GM12878 (cell line): ENCODE results near the gene ADAMTS14. TPM values are rescaled to one million over a fixed set of nuclear protein-coding genes. Genes with fewer than 3 reads are reported as not detected.

Experiments used
- ATAC-seq: fragments of 200-7000 bp; cut with Tn5 transposase; 3 replicates; pipeline ENCODE4 v1.9.1; 2020; ENCODE audit warnings: mild to moderate bottlenecking, moderate library complexity
- BruUV-seq: library from RNA; stranded (reverse); fragments of 400-500 nt; replicated peaks from 2 replicates; lab custom pipeline; 2021; lab: Mats Ljungman, UMichigan
- CTCF ChIA-PET: fragments of 300-600 bp; sonication (Branson Sonifier 250); formaldehyde crosslinking; extraction: SDS; loops from one replicate; lab custom pipeline; 2021; ENCODE audit warnings: inconsistent platforms; lab: Yijun Ruan, JAX
- POLR2A ChIA-PET: fragments of 350-600 bp; formaldehyde crosslinking; extraction: SDS; loops from one replicate; lab custom pipeline; 2021; ENCODE audit warnings: inconsistent platforms; lab: Charles Lee
- RAD21 ChIA-PET: fragments of 300-600 bp; sonication (Branson Sonifier 250); formaldehyde crosslinking; loops from one replicate; lab custom pipeline; 2023; ENCODE audit warnings: antibody characterized with exemption; ENCODE audit not compliant: unreplicated experiment; lab: Charles Lee
- SMC1A ChIA-PET: fragments of 300-600 bp; sonication (Branson Sonifier 250); formaldehyde crosslinking; loops from one replicate; lab custom pipeline; 2023; ENCODE audit not compliant: unreplicated experiment, uncharacterized antibody; lab: Charles Lee
- DNase-seq: peaks from one replicate; pipeline ENCODE4 v3.0.0-alpha.2; 2011; ENCODE audit warnings: low read depth, low spot score
- FAIRE-seq: peaks from 3 replicates; lab custom pipeline; 2011; peaks lifted over from hg19 to GRCh38; lab: Jason Lieb, UNC
- H2AFZ ChIP-seq: 2 replicates; pipeline ENCODE4 v1.6.0; 2011; ENCODE audit warnings: low read depth, low read length, control low read depth; ENCODE audit not compliant: control insufficient read depth
- H3K27ac ChIP-seq: 2 replicates; pipeline ENCODE4 v1.5.1; 2011; ENCODE audit warnings: control low read depth; ENCODE audit not compliant: control insufficient read depth, insufficient read depth
- H3K27me3 ChIP-seq, 2 experiments: replicated peaks in 1 of 2; 2 replicates each; pipeline versions ENCODE4 v1.6.0 to v1.6.1; 2011; ENCODE audit warnings: low read length in 1 of 2; ENCODE audit not compliant: control insufficient read depth in 2 of 2, insufficient read depth in 2 of 2
- H3K36me3 ChIP-seq, 2 experiments: 2 replicates each; pipeline ENCODE4 v1.5.1; 2011; ENCODE audit warnings: low read length in 1 of 2; ENCODE audit not compliant: control insufficient read depth in 2 of 2, insufficient read depth in 2 of 2
- H3K4me1 ChIP-seq: 2 replicates; pipeline ENCODE4 v1.6.1; 2011; ENCODE audit warnings: mild to moderate bottlenecking, low read length, moderate library complexity, mixed read lengths; ENCODE audit not compliant: control insufficient read depth, insufficient read depth
- H3K4me2 ChIP-seq: 2 replicates; pipeline ENCODE4 v1.6.0; 2011; ENCODE audit warnings: control low read depth; ENCODE audit not compliant: control insufficient read depth, insufficient read depth
- H3K4me3 ChIP-seq: fragments of 200-600 bp; sonication (generic); 2 replicates; pipeline ENCODE4 v1.5.1; 2016
- H3K79me2 ChIP-seq: 2 replicates; pipeline ENCODE4 v1.6.0; 2011; ENCODE audit warnings: low read length; ENCODE audit not compliant: control insufficient read depth, insufficient read depth
- H3K9ac ChIP-seq: 2 replicates; pipeline ENCODE4 v1.8.0; 2011; ENCODE audit warnings: low read length, control low read depth, mixed read lengths; ENCODE audit not compliant: control insufficient read depth, insufficient read depth
- H3K9me3 ChIP-seq: replicated peaks from 3 replicates; pipeline ENCODE4 v1.5.1; 2011; ENCODE audit warnings: mild to moderate bottlenecking, low read length; ENCODE audit not compliant: control insufficient read depth, insufficient read depth
- H4K20me1 ChIP-seq: 2 replicates; pipeline ENCODE4 v1.6.0; 2011; ENCODE audit not compliant: control insufficient read depth, insufficient read depth
- BRCA1 ChIP-seq: IDR thresholded peaks from 2 replicates; pipeline ENCODE4 v1.6.1; 2011; ENCODE audit warnings: low read depth, low read length, improper control_type of control experiment
- CHD2 ChIP-seq: IDR thresholded peaks from 2 replicates; pipeline ENCODE4 v1.6.1; 2011; ENCODE audit warnings: low read depth, low read length, improper control_type of control experiment, borderline replicate concordance
- CHD4 ChIP-seq: fragments of 200-600 bp; sonication (generic); IDR thresholded peaks from 2 replicates; pipeline ENCODE4 v1.6.1; 2016; ENCODE audit warnings: mild to moderate bottlenecking
- IKZF2 ChIP-seq, 2 experiments: fragments of 450-650 bp; IDR thresholded peaks; 2 replicates each; pipeline ENCODE4 v1.6.1; 2017; ENCODE audit warnings: mild to moderate bottlenecking in 2 of 2, moderate library complexity in 2 of 2
- KDM1A ChIP-seq: fragments of 200-600 bp; sonication (generic); IDR thresholded peaks from 2 replicates; pipeline ENCODE4 v1.6.1; 2016; ENCODE audit warnings: borderline replicate concordance
- KLF5 ChIP-seq: fragments of 450-650 bp; IDR thresholded peaks from 2 replicates; pipeline ENCODE4 v1.6.1; 2014; ENCODE audit warnings: mild to moderate bottlenecking; ENCODE audit not compliant: partially characterized antibody
- LARP7 ChIP-seq: fragments of 450-650 bp; IDR thresholded peaks from 2 replicates; pipeline ENCODE4 v1.6.1; 2017; ENCODE audit warnings: mild to moderate bottlenecking
- MAX ChIP-seq: IDR thresholded peaks from 2 replicates; pipeline ENCODE4 v1.6.1; 2012; ENCODE audit warnings: low read depth, low read length, improper control_type of control experiment
- NFYA ChIP-seq: IDR thresholded peaks from 2 replicates; pipeline ENCODE4 v1.6.1; 2011; ENCODE audit warnings: low read depth, mild to moderate bottlenecking, low read length, improper control_type of control experiment, borderline replicate concordance
- NFYB ChIP-seq: IDR thresholded peaks from 2 replicates; pipeline ENCODE4 v1.6.1; 2011; ENCODE audit warnings: low read depth, mild to moderate bottlenecking, low read length, improper control_type of control experiment, moderate library complexity; ENCODE audit not compliant: insufficient read depth
- POU2F2 ChIP-seq: IDR thresholded peaks from 3 replicates; pipeline ENCODE4 v1.6.1; 2011; ENCODE audit warnings: low read depth, mild to moderate bottlenecking, low read length, borderline replicate concordance
- SUZ12 ChIP-seq: fragments of 200-600 bp; sonication (generic); IDR thresholded peaks from one replicate; pipeline ENCODE4 v1.6.1; 2018; ENCODE audit warnings: antibody characterized with exemption, mild to moderate bottlenecking; ENCODE audit not compliant: unreplicated experiment
- ZBED1 ChIP-seq: IDR thresholded peaks from 2 replicates; pipeline ENCODE4 v1.6.1; 2016; ENCODE audit warnings: borderline replicate concordance
- WGBS: methylation state at CpG from one replicate; pipeline ENCODE4 v1.1.6; 2016; ENCODE audit warnings: low lambda C conversion rate; ENCODE audit not compliant: insufficient replicate concordance, insufficient coverage; ENCODE audit errors: missing lambda C conversion rate; 5-methylcytosine and 5-hydroxymethylcytosine counted together
- in situ Hi-C: fragments of 300-500 bp; cut with MboI; formaldehyde crosslinking; loops from 9 replicates; pipeline ENCODE4 v1.14.3; 2018; ENCODE audit warnings: mixed read lengths
- intact Hi-C: fragments of 100-400 bp; cut with micrococcal nuclease; formaldehyde crosslinking; loops from one replicate; pipeline ENCODE4 v1.14.2; 2022; ENCODE audit not compliant: unreplicated experiment
- polyA plus RNA-seq, 11 experiments: library from polyadenylated mRNA; depleted of rRNA in 4 of 11; unstranded in 6 of 11; stranded (reverse) in 5 of 11; fragments of >200 nt; fragmentation: Nextera tagmentation in 4 of 11; fragmentation: Illumina TruSeq in 1 of 11; extraction: Ambion mirVana in 4 of 11; extraction: Trizol in 1 of 11; gene quantifications; 1 replicate in 1 of 11; 2 replicates in 10 of 11; pipeline versions ENCODE4 v1.2.1 to v1.2.3, GENCODE V29; 2011 to 2016; ENCODE audit warnings: inconsistent platforms in 2 of 11, missing spikeins in 2 of 11, low read depth in 1 of 11
- total RNA-seq, 4 experiments: library from RNA; depleted of rRNA in 3 of 4; stranded (reverse); fragments of >200 nt in 3 of 4; fragmentation: Illumina TruSeq in 1 of 4; extraction: Trizol in 1 of 4; gene quantifications; 2 replicates each; pipeline versions ENCODE4 v1.2.1 to v1.2.3, GENCODE V29; 2013 to 2021
- TF ChIP-seq, protein P1 (sequence below): fragments of 450-650 bp; IDR thresholded peaks from 2 replicates; pipeline ENCODE4 v1.6.1; 2017; ENCODE audit warnings: low read depth, mild to moderate bottlenecking, moderate library complexity
- TF ChIP-seq, protein P2 (sequence below): IDR thresholded peaks from 2 replicates; pipeline ENCODE4 v1.6.1; 2011; ENCODE audit warnings: low read depth, low read length, improper control_type of control experiment, borderline replicate concordance

The ADAMTS14 gene
- total and polyA plus RNA-seq, 10 of the 15 experiments (the other 5 are each of a cell fraction or from before 2014, with no cell fraction given), result 0.03 to 0.05 TPM; not detected in 8

GRCh38 chr10:70803775-70804420 lies 131.6 kb downstream of the ADAMTS14 start:
- Histone ChIP-seq H2AFZ (no peak overlapping the region), H3K27ac (no peak overlapping the region), H3K9me3 (no peaks in the 10 kb centered on the region), H3K79me2 (no peaks in the 10 kb centered on the region), H3K9ac (no peak overlapping the region), H3K4me1 (no peaks in the 10 kb centered on the region), H3K4me2 (no peak overlapping the region), H3K4me3 (no peak overlapping the region), H4K20me1 (no peaks in the 10 kb centered on the region), H3K27me3 (no peaks in the 10 kb centered on the region), H3K36me3 (no peaks in the 10 kb centered on the region)
- 85% methylated on average over 2 of the region's 2 CpGs for WGBS
- ATAC-seq, result no peak
- CTCF ChIA-PET, result no interaction called here
- BruUV-seq, result no TSS peak
- RAD21 ChIA-PET, result no interaction called here
- SMC1A ChIA-PET, result interaction anchor here (1.1 kb wide), 1 partner anchor 245 kb away, joined by 3 read pairs; no protein-coding TSS in a partner anchor
- FAIRE-seq, result no peak
- POLR2A ChIA-PET, result no interaction called here
- no peak for DNase-seq
- in situ Hi-C loops (no loop called here), intact Hi-C loops (no loop called here)
- TF ChIP-seq ZBED1 (no peak), NFYB (no peak)

- DNase-seq (no peak), ATAC-seq (no peak), FAIRE-seq (no peak)
- intact Hi-C loops, result no loop called here
- no TSS peak for BruUV-seq
- ChIA-PET RAD21 (no interaction called here), POLR2A (no interaction called here), SMC1A (no interaction called here), CTCF (no interaction called here)
- no peak overlapping the region for H2AFZ ChIP-seq
- no peaks in the 10 kb centered on the region for H3K79me2 ChIP-seq
- H3K4me1 ChIP-seq, result no peaks in the 10 kb centered on the region
- no peak overlapping the region for H3K9ac ChIP-seq
- no peak overlapping the region for H3K4me3 ChIP-seq
- no peaks in the 10 kb centered on the region for H3K9me3 ChIP-seq
- in situ Hi-C loops, result no loop called here
- H3K27ac ChIP-seq, result no peak overlapping the region
- WGBS, result 3% methylated on average over 2 of the region's 2 CpGs
- H3K36me3 ChIP-seq, result no peaks in the 10 kb centered on the region
- no peaks in the 10 kb centered on the region for H3K27me3 ChIP-seq
- no peaks in the 10 kb centered on the region for H4K20me1 ChIP-seq
- H3K4me2 ChIP-seq, result no peak overlapping the region
- TF ChIP-seq, protein P1, sequence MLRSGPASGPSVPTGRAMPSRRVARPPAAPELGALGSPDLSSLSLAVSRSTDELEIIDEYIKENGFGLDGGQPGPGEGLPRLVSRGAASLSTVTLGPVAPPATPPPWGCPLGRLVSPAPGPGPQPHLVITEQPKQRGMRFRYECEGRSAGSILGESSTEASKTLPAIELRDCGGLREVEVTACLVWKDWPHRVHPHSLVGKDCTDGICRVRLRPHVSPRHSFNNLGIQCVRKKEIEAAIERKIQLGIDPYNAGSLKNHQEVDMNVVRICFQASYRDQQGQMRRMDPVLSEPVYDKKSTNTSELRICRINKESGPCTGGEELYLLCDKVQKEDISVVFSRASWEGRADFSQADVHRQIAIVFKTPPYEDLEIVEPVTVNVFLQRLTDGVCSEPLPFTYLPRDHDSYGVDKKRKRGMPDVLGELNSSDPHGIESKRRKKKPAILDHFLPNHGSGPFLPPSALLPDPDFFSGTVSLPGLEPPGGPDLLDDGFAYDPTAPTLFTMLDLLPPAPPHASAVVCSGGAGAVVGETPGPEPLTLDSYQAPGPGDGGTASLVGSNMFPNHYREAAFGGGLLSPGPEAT, result no peak
- no peak for TF ChIP-seq KDM1A
- TF ChIP-seq KLF5, result no peak
- TF ChIP-seq IKZF2 (IDR thresholded peaks at IDR 0.05), result no peak
- no peak for TF ChIP-seq NFYA
- TF ChIP-seq CHD2, result no peak
- no peak for TF ChIP-seq SUZ12
- TF ChIP-seq POU2F2, result no peak
- TF ChIP-seq CHD4, result no peak
- no peak for TF ChIP-seq LARP7
- TF ChIP-seq, protein P2, sequence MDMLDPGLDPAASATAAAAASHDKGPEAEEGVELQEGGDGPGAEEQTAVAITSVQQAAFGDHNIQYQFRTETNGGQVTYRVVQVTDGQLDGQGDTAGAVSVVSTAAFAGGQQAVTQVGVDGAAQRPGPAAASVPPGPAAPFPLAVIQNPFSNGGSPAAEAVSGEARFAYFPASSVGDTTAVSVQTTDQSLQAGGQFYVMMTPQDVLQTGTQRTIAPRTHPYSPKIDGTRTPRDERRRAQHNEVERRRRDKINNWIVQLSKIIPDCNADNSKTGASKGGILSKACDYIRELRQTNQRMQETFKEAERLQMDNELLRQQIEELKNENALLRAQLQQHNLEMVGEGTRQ, result no peak
- TF ChIP-seq BRCA1, result no peak
- TF ChIP-seq MAX, result no peak
Measured at GRCh38 chr10:70804421-70804808, 132.1 kb downstream of the ADAMTS14 start.
